Peyer's patch (tissue), 4 donors: Measurements from ENCODE around the gene PHKB. TPM values are rescaled to one million over a fixed set of nuclear protein-coding genes. Genes with fewer than 3 reads are reported as not detected.

Experiments used
- DNase-seq, 3 donors: peaks; one replicate each; pipeline ENCODE4 v3.0.0-alpha.2; 2017 to 2019
- H3K27ac ChIP-seq, 4 donors: fragments of 200-600 bp; sonication (generic); one replicate each; pipeline ENCODE4 v1.5.1; 2016 to 2019
- H3K27me3 ChIP-seq, 2 donors: fragments of 200-600 bp; sonication (generic); one replicate each; pipeline ENCODE4 v1.5.1; 2019
- H3K36me3 ChIP-seq, 3 donors: fragments of 200-600 bp; sonication (generic); one replicate each; pipeline ENCODE4 v1.5.1; 2016 to 2019
- H3K4me1 ChIP-seq, 4 donors: fragments of 200-600 bp; sonication (generic); one replicate each; pipeline ENCODE4 v1.5.1; 2016 to 2019
- H3K4me3 ChIP-seq, 4 donors: fragments of 200-600 bp; sonication (generic); 1 replicate in 3 of 4; 2 replicates in 1 of 4; pipeline ENCODE4 v1.5.1; 2016 to 2019; ENCODE audit warnings: mild to moderate bottlenecking in 1 of 4
- H3K9me3 ChIP-seq, 4 donors: fragments of 200-600 bp; sonication (generic); one replicate each; pipeline ENCODE4 v1.5.1; 2016 to 2019; ENCODE audit warnings: mild to moderate bottlenecking in 1 of 4
- CTCF ChIP-seq, 6 experiments: fragments of 450-650 bp in 4 of 6; fragments of 200-600 bp in 2 of 6; sonication (generic) in 1 of 6; IDR thresholded peaks; one replicate each; pipeline ENCODE4 v1.5.1; 2017 to 2019; ENCODE audit warnings: antibody characterized with exemption in 6 of 6, mild to moderate bottlenecking in 3 of 6, moderate library complexity in 1 of 6
- POLR2A ChIP-seq, 2 donors: fragments of 450-650 bp; IDR thresholded peaks; one replicate each; pipeline ENCODE4 v1.5.1; 2017; ENCODE audit warnings: antibody characterized with exemption in 2 of 2, mild to moderate bottlenecking in 2 of 2, moderate library complexity in 2 of 2
- total RNA-seq, 4 donors: library from RNA; depleted of rRNA; stranded (reverse); fragments of >200 nt; gene quantifications; one replicate each; pipeline ENCODE4 v1.1.0, GENCODE V29; 2016

The PHKB gene
- total RNA-seq, 4 donors from 2014 or later, result 124 to 180 (median 142) TPM

GRCh38 chr16:47622451-47623176 lies 161.5 kb downstream of the PHKB start:
- H3K27me3 ChIP-seq, result no peaks in the 10 kb centered on the region
- DNase-seq, result no peak
- H3K36me3 ChIP-seq, result no peaks in the 10 kb centered on the region
- H3K9me3 ChIP-seq, result no peaks in the 10 kb centered on the region
- TF ChIP-seq POLR2A (IDR thresholded peaks at IDR 0.05), result no peak
- no peak for TF ChIP-seq CTCF (IDR thresholded peaks at IDR 0.05)
- no peak overlapping the region for H3K4me3 ChIP-seq
- H3K27ac ChIP-seq, result no peak overlapping the region
- H3K4me1 ChIP-seq, result no peaks in the 10 kb centered on the region

- TF ChIP-seq CTCF (IDR thresholded peaks at IDR 0.05), result no peak
- TF ChIP-seq POLR2A (IDR thresholded peaks at IDR 0.05), result no peak
- Histone ChIP-seq H3K27ac (no peak overlapping the region), H3K4me1 (no peaks in the 10 kb centered on the region), H3K27me3 (no peaks in the 10 kb centered on the region), H3K36me3 (no peaks in the 10 kb centered on the region), H3K4me3 (no peak overlapping the region), H3K9me3 (no peaks in the 10 kb centered on the region)
- no peak for DNase-seq
Observed at GRCh38 chr16:47624563-47624962, 163.4 kb downstream of the PHKB start.

GRCh38 chr16:47625115-47625567 lies 164.0 kb downstream of the PHKB start:
- Histone ChIP-seq H3K36me3 (no peaks in the 10 kb centered on the region), H3K4me1 (no peaks in the 10 kb centered on the region), H3K27ac (no peak overlapping the region), H3K27me3 (no peaks in the 10 kb centered on the region), H3K4me3 (no peak overlapping the region), H3K9me3 (no peaks in the 10 kb centered on the region)
- DNase-seq, result no peak
- no peak for TF ChIP-seq POLR2A (IDR thresholded peaks at IDR 0.05)
- no peak for TF ChIP-seq CTCF (IDR thresholded peaks at IDR 0.05)

GRCh38 chr16:47626246-47626645 lies 165.1 kb downstream of the PHKB start:
- DNase-seq, result no peak
- no peak overlapping the region for H3K4me3 ChIP-seq
- TF ChIP-seq CTCF (IDR thresholded peaks at IDR 0.05), result no peak
- TF ChIP-seq POLR2A (IDR thresholded peaks at IDR 0.05), result no peak
- H3K9me3 ChIP-seq, result no peaks in the 10 kb centered on the region
- H3K27me3 ChIP-seq, result no peaks in the 10 kb centered on the region
- H3K4me1 ChIP-seq, result no peaks in the 10 kb centered on the region
- no peaks in the 10 kb centered on the region for H3K36me3 ChIP-seq
- no peak overlapping the region for H3K27ac ChIP-seq

- Histone ChIP-seq H3K9me3 (no peaks in the 10 kb centered on the region), H3K27ac (no peak overlapping the region), H3K27me3 (no peaks in the 10 kb centered on the region), H3K36me3 (no peaks in the 10 kb centered on the region), H3K4me3 (no peak overlapping the region), H3K4me1 (no peaks in the 10 kb centered on the region)
- DNase-seq, result no peak
- TF ChIP-seq CTCF (IDR thresholded peaks at IDR 0.05), result no peak
- TF ChIP-seq POLR2A (IDR thresholded peaks at IDR 0.05), result no peak
Observed at GRCh38 chr16:47627085-47627639, 166.0 kb downstream of the PHKB start.
